HG03442 (cell line): ENCODE data around the gene GPBP1.
"Not testable (repeated sequence)": the region's sequence is repeated elsewhere in the genome, so short reads cannot be mapped to it uniquely, and the experiment has no call there.

Source experiments
- ATAC-seq: cut with Tn5 transposase; IDR thresholded peaks from one replicate; pipeline ENCODE4 v1.9.1; 2021; ENCODE audit warnings: mild to moderate bottlenecking, moderate library complexity; ENCODE audit not compliant: unreplicated experiment

GPBP1 gene, protein sequence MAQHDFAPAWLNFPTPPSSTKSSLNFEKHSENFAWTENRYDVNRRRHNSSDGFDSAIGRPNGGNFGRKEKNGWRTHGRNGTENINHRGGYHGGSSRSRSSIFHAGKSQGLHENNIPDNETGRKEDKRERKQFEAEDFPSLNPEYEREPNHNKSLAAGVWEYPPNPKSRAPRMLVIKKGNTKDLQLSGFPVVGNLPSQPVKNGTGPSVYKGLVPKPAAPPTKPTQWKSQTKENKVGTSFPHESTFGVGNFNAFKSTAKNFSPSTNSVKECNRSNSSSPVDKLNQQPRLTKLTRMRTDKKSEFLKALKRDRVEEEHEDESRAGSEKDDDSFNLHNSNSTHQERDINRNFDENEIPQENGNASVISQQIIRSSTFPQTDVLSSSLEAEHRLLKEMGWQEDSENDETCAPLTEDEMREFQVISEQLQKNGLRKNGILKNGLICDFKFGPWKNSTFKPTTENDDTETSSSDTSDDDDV

DNA sequence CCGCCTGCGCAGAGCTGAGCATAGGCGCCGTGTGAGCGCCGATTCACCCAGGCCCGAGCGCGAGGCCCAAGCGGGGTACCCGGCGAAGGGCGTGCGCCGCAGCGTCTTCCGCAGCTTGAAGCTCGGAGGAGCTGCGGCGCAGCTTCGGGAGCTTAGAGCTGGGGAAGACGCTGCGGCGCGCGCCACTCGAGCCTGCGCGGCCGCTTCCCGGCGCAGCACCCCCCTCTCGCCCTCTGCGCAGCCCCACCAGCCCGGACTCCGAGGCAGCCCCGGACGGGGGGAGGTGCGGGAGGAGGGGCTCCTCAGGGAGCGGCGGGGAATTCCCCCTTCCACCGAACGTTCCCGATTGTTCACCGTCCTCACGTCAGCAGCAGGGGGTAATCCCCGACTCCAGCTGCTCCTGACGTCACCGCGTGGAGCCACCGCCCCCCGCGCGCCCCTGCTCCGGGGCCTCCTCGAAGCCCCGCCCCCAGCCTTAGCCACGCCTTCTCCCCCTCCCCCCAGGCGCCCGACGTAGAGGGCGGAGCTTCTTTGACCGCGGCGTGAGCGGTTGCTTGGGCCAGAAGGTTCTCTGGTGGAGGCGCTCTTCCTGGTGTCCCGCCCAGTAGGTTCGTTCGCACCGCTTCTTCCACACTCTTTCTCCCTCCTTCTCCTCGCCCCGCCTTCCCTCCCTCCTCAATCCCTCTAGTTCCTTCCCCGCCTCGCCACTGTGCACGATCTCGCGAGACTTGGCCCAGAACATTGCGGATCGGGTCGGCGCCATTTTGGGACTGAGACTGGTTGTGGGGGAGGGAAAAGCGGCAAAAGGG lies at the start of gene GPBP1:
Gene GPBP1, plus strand, starts transcription at position 741 of the 809 bp plus-strand sequence. CDS start 40,072 bp downstream, outside the sequence.
- peak; percentile 62 for ATAC-seq

DNA sequence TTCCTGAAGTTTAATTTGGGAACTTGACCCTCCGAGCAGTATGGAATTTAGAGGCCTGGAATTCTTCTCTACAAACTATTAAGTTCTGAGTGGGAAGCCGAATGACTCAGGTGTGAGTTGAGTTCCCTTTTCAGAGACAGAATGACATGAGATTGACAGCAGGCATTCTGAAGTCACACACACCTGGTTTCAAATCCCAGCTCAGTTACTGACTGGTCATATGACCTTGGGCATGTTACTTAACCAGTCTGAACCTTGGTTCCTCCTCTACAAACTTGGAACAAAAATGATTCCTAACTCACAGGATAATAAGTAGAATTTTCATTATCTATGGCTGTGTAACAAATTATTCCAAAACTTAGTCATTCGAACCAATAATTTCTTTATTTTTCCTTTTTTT lies 45.5 kb upstream of the GPBP1 start:
- ATAC-seq, result no peak

DNA sequence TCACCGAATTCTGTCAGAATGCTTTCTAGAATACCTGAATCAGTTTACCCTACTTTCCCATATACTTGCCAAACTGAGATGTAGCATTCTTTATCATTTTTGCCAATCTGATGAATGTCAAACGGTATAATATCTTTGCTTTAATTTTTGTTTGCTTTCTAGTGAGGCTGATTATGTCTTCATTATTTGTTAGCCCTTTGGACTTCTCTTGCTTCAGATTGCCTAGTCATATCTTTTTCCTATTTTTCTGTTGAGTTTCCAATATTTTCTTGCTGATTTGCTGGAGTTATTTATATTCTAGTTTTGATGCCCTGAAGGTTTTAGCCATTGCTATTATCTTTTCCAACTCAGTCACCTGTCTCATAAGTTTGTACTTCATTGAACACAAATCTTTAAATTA lies 40.3 kb upstream of the GPBP1 start:
- ATAC-seq, result no peak

DNA sequence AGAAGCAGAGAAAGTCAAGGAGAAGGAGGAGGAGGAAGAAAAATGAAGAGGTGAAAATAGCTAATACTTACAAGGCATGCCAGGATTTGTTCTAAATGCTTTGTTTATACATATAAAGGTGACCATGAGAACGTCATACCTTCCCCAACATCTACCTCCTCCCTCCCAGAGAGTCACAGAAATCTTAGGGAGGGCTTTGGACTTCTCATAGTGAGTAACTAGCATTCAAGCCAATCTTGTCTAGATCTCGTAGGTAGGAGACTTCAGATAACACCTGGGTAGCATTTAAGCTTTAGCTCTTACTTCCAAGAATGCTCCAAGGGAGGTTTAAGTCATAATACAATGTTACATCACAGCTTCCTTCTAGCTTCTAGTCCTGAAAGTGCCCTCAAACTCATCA lies 36.5 kb upstream of the GPBP1 start:
- no peak for ATAC-seq

DNA sequence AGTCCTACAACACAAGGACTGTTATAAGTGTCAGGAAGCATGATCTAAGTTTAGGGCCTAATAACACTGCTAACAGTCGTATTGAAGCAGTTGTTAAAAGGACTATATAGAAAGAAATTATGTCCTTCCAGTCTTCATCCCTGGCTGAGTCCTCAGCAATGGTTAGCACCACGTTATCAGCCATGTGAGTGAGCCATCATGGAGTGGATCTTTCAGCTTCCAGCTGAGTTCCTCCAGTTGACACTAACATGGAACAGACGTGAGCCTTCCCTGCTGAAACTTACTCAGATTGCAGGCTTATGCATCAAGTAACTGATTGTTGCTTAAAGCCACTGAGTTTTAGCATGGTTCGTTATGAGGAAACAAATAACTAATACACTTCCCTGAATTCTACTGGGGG lies 21.5 kb upstream of the GPBP1 start:
- ATAC-seq, result no peak

DNA sequence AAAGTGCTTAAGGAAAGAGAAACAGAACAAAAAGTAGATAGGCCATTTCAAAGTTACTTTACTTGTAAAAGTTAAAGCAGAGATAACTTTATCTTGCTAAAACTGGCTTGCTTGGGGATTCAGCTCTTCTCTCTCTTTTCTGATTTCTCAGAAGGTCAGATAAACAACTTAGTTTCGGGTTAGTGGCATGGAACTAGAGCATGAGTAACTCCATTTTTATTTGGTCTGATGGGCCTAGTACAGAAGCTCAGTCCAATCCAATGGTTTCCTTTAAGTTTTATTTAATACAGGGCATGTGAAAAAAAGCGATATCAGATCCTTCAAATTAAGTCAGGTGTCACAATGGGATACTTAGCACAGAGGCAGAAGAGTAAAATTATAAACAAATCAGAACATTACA lies 18.8 kb upstream of the GPBP1 start:
- ATAC-seq, result no peak

DNA sequence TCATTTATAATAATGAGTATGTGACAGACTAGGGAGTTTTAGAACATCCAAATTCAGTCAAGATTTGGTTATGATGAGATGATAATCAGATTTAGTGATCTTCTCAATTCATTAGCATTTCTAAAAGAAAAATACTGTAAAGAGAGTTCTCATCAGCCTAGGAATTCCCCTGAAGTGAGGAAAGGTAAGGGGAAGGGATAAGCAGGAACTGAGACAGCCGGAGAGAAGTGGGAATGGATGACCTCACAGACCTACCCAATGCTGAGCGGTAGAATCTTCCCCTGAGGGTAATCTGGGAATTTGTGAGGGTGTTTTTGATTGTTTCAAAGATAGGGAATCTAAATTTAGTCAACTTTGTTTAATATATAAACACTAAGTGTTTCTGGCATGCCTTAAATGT lies 16.7 kb upstream of the GPBP1 start:
- ATAC-seq, result no peak

DNA sequence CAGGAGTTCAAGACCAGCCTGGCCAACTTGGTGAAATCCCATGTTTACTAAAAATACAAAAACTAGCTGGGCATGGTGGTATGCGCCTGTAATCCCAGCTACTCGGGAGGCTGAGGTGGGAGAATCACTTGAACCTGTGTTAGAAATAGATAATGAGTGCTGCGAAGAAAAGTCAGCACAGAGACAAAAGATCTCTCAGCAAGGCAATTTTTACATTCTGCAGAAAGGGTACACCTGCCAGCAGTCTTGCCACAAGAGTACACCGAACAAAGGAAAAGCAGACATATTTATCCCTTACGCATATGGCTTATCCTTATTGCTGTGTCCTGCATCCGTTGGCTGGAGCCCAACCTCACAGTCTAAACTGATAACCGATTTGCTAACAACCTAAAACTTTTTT lies 16.2 kb upstream of the GPBP1 start:
- no peak for ATAC-seq

DNA sequence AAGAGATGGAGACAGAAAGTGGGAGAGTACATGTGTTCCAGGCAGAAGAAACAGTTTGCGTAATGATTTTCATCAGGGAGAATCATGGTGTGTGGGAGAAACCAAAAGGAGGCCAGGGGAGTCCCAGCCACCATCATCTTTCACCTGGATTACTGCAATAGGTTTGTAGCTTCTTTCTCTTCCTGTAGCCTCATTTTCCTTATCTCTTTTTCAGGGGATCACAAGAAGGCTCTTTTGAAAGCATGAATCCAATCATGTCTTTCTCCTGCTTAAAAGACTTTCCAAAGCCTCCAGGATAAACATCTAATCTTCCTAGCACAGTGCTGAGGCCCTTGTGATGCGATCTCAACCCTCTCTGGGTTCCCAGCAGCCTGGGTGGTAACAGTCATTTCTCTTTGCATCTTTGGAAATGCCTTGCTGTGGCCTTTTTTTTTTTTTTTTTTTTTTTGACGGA lies 10.3 kb upstream of the GPBP1 start:
- no peak for ATAC-seq

DNA sequence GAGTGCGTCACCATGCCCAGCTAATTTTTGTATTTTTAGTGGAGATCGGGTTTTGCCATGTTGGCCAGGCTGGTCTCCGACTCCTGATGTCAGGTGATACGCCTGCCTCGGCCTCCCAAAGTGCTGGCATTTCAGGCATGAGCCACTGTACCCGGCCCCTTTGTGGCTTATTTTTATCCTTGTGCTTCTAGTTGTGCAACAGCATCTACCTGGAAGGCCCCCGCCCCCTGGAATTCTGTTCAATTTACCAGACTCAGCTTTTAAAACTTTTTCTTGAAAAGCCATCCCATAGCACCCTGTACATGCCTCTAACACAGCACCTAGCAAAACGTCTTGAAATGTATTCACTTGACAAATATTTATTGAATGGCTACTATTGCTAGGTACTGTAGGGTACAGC lies 9.7 kb upstream of the GPBP1 start:
- no peak for ATAC-seq

DNA sequence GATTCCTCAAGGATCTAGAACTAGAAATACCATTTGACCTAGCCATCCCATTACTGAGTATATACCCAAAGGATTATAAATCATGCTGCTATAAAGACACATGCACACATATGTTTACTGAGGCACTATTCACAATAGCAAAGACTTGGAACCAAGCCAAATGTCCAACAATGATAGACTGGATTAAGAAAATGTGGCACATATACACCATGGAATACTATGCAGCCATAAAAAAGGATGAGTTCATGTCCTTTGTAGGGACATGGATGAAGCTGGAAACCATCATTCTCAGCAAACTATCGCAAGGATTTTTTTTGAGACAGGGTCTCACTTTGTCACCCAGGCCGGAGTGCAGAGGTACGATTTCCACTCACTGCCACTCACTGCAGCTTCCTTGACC lies 8.7 kb upstream of the GPBP1 start:
- ATAC-seq, result not testable (repeated sequence)

DNA sequence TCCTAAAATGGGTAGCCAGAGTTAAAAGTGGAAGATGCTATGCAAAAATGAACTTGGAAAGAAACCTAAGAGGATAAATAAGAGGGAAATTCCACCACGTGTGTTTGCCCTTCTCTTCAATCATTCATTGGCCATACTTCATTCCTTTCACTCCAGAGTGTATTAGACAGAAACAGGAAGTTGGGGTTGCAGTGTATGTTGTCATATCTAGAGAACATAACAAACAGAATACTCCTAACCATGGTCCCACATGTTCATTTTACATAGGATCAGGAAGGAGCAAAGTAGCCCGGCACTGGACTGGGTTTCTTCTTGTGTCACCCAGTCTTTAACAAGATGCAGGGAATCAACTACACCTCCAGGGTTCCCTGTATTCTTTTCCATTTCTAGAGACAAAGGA lies 7.6 kb upstream of the GPBP1 start:
- ATAC-seq, result peak; percentile 77

DNA sequence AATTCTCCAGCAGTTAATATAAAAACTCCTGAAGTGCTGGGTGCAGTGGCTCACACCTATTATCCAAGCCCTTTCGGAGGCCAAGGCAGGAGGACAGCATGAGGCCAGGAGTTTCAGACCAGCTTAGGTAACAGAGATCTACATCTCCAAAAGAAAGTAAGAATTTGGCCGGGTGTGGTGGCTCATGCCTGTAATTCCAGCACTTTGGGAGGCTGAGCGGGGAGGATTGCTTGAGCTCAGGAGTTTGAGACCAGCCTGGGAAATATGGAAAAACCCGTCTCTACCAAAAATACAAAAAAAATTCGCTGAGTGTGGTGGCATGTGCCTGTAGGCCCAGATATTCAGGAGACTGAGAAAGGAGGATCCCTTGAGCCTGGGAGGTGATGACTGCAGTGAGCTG lies 6.7 kb upstream of the GPBP1 start:
- no peak for ATAC-seq

DNA sequence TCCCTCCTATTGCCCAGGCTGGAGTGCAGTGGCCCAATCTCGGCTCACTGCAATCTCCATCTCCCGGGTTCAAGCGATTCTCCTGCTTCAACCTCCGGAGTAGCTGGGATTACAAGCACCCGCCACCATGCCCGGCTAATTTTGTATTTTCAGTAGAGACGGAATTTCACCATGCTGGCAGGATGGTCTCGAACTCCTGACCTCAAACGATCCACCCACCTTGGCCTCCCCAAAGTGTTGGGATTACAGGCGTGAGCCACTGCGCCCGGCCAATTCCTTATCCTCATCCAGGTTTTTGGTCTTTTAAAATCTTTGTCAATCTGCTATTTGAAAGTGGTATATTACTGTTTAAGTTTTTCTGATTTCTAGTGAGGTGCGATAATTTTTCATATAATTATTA lies 3.7 kb upstream of the GPBP1 start:
- not testable (repeated sequence) for ATAC-seq

DNA sequence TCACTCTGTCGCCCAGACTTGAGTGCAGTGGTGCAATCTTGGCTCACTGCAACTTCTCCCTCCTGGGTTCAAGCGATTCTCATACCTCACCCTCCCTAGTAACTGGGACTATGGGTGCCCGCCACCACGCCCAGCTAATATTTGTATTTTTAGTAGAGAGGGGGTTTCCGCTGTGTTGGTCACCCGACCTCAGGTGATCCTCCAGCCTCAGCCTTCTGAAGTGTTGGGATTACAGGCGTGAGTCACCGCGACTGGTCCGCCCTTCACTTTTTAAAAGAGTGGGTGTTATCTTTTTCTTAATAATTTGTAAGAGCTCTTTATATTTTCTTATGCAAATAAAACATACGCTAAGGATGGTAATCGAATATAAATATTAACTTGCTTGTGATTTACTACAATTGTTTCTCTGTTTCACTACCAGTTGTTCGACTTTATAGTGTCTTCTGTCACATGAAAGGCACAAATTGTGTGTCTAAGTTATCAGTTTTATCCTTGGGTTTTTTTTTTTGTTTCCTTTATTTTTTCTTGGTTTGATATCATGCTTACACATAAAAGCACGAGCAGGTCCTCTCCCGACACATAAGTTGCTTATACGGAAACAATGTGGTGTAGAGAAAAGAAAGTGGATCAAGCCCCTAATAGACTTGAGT lies 1.9 kb upstream of the GPBP1 start:
- no peak for ATAC-seq

DNA sequence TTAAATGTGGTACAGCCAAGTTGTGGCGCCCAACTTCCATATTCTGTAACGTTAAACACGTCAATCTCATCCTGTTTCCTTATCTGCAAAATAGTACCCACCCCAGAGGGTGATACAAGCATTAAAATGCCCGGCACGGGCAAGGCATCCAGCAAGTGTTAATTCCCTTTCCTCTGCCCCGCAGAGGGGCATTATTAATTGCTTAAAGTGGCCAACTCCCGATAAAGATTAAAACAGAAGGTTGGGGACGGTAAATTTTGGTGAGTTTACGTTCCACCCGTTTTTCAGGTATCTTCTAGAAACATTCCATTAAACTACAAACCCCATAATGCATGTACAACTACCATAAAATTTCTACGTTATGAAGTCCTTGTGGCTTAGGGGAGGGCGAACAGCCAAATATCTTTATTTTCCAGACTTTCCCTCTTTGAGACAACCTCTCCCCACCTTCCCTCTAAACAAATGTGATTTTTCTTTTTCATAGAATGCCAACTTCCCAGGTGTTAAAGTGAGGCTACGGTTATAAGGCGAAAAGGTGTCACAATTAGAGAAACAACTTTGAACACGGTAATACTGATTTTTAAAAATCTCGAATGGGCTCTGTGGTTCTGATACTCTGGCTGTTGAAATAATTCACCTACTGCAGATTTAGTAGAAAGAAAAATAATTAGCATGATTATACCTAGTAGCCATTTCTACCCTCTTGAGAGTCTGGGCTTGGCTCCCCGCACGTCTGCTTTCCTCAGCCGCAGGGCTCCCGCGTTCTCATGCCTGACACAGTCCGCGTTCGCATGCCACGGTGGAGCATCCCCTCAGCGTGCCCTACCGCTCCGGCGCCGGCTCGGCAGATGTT lies 1.2 kb upstream of the GPBP1 start:
- ATAC-seq, result no peak

DNA sequence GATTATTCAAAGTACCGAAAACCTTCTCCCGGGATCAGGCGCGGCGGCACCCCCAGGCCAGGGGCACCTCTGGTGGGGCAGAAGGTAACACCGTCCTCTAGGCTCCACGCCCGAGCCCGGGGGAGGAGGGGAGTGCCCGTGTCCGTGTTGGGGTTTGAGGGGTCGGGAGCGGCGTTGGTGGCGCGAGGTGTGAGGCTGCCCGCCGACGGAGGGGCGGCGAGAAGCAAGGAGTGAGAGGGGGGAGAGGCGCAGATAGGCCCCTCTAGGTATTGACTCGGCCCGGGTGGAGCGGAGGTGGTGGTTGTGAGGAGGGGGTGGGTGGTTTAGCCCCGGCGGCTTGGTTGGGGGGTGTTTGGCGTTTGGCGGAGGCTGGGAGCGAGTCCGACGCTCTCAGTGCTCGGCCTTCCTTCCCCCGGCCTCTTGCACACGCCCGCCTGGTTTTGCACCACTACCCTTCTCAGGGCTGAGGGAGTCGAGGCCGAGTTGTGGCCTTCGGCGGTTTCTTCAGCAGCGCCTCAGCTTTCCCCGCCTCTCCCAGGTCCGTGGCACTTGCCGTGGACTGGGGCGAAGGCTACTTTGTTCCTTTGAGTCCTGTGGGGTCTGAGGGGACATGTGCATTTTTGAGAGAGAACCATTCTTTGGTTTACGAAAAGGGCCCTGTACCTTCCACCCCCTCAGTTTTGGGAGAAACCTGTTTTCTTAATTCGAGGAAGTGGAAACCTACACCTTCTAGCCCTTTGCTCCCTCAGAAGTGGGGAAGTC lies 450 bp downstream of the GPBP1 start:
- ATAC-seq, result peak; percentile 0

DNA sequence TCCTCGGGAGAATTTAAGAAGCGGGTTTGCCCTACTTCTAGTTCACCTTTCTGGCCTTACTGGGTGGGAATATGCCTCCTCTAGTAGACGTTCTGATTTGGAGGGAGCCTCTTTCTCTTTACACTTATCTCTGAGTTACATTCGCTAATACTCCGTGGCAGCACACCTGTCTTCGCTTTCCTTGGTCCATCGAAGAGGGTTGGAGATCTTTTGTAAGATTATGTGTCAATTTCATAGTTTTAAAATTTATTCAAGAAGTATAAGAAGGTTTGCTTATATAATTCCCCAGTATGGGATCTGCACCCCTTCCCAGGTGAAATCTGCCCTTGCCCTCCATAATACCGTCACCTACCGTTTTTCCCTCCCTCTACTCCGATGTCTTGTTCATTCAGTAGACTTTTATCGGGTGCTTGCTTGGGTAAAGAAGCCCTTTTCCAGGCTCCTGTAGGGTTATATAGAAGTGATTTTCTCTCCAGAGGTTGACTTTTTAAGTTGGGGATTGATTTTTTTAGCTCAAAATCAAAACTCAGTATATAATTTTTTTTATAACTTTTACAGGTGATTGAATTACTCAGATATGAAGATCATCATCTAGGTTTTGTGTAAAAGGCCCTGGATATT lies 1.1 kb downstream of the GPBP1 start:
- ATAC-seq, result no peak

DNA sequence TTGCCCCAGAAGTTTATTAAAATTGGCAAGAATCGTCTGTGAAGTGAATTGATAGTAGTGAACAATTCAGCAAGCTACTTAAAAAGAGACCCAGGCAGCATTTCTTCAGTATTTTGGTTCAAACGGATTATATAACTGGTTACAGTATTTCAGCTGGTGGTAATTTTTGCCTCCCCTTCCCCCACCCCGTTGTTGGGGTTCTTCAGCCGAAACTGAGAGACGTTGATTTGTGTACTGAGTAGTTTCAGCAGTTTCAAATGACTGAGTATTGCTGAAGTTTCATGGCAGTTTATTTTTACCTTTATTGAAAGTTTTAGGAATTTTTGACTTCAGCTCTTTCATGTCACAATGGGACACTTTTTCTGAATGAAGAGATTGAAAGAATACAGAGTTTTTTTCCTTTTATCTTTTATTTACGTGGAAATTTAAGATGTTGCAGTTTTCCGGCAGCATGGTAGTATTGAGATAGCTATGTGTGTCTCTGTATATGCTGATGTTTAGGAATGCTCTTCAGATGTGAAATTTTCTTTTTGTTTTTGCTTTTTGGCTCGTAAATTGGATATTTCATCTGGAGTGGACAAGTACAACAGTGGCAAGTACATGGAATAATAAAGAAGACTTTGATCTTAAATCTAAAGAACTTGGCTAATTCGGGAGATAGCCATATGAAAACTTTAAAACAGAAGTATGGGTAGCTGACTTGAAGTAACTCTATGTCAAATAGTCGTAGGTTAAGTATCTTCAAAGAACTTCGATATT lies 1.9 kb downstream of the GPBP1 start:
- no peak for ATAC-seq
